Activated CD8-positive, alpha-beta memory T cell treated with anti-CD3 and anti-CD28 coated beads, Interleukin-2, amount 10 ng/mL, durations not matched to agents 7 days and 5 days (primary cell): ENCODE measurements around the gene C14orf132. TPM values are rescaled to one million over a fixed set of nuclear protein-coding genes. Genes with fewer than 3 reads are reported as not detected.

Source experiments
- ATAC-seq: fragments of 150-1000 bp; cut with Tn5 transposase; one replicate; pipeline ENCODE4 v1.10.0; 2021; ENCODE audit warnings: moderate library complexity
- CTCF ChIA-PET: fragments of 350-600 bp; sonication (Branson Sonifier 250); formaldehyde crosslinking; loops from one replicate; lab custom pipeline; 2021; ENCODE audit warnings: antibody characterized with exemption; lab: Charles Lee
- DNase-seq: peaks from one replicate; pipeline ENCODE4 v3.0.0-alpha.2; 2020
- H3K27ac Mint-ChIP-seq: one replicate; pipeline ENCODE4 v1.8.0; 2021; ENCODE audit warnings: mild to moderate bottlenecking, mixed read lengths
- H3K27me3 Mint-ChIP-seq: one replicate; pipeline ENCODE4 v1.8.0; 2021; ENCODE audit warnings: mixed read lengths
- H3K36me3 Mint-ChIP-seq: one replicate; pipeline ENCODE4 v1.8.0; 2021; ENCODE audit warnings: mild to moderate bottlenecking, mixed read lengths
- H3K4me1 Mint-ChIP-seq: one replicate; pipeline ENCODE4 v1.8.0; 2021; ENCODE audit warnings: mixed read lengths
- H3K4me3 Mint-ChIP-seq: one replicate; pipeline ENCODE4 v1.8.0; 2021; ENCODE audit warnings: mild to moderate bottlenecking, moderate library complexity, mixed read lengths
- H3K9me3 Mint-ChIP-seq: one replicate; pipeline ENCODE4 v1.8.0; 2022; ENCODE audit warnings: low read depth, mixed read lengths
- total RNA-seq, 2 experiments: library from RNA; stranded (reverse); gene quantifications; one replicate each; pipeline ENCODE4 v1.2.3, GENCODE V29; 2021

Gene C14orf132
- total RNA-seq, 2 experiments from 2014 or later, result 0.20 to 0.33 TPM

DNA sequence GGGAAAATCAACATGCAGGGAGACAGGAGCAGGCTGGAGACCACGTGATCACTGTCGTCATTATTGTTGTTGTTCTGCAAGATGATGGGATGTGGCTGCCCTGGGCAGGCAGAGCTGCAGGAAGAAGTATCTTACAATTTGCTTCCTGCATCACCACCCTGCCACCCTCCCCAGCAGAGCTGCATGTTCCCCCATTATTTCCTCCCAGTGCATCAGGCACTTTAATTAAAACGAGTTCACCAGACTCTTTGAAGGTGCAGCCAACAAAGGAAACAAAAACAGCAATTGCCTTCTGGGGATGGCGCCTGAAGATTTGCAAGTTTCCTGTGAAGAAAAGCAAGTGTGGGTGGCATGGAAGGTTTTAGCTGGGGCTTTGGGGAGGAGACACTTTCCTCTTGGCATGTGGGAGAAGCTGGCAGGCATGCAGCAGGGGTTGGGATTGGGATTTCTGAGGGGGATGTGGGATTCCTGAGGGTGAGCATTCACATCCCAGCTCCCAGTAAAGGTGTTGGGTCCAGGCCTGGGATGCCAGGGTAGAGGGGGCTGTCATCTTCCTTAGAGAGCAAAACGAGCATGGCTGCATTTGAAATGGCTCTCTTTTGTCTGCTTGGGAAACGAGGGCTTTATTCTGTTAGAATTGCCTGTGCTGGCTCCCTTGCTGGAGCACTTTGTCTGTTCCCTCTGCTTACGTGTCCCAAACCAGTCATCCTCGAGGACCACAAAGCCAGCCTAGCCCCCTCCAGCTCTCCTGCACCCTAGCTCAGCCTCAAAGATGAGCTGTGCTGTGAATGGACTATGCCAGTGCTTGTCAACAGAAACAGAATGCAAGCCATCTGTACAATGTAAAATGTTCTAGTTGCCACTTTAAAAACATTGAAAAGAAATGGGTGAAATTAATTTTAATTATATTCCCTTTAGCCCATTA is 11.5 kb upstream of the C14orf132 start:
- no peak for ATAC-seq
- peaks cover 5% of the 10 kb centered on the region for H3K27me3 Mint-ChIP-seq
- H3K4me1 Mint-ChIP-seq, result no peaks in the 10 kb centered on the region
- CTCF ChIA-PET, result no interaction called here
- H3K36me3 Mint-ChIP-seq, result no peaks in the 10 kb centered on the region
- H3K9me3 Mint-ChIP-seq, result no peaks in the 10 kb centered on the region
- no peak overlapping the region for H3K4me3 Mint-ChIP-seq
- no peak overlapping the region for H3K27ac Mint-ChIP-seq
- no peak for DNase-seq

DNA sequence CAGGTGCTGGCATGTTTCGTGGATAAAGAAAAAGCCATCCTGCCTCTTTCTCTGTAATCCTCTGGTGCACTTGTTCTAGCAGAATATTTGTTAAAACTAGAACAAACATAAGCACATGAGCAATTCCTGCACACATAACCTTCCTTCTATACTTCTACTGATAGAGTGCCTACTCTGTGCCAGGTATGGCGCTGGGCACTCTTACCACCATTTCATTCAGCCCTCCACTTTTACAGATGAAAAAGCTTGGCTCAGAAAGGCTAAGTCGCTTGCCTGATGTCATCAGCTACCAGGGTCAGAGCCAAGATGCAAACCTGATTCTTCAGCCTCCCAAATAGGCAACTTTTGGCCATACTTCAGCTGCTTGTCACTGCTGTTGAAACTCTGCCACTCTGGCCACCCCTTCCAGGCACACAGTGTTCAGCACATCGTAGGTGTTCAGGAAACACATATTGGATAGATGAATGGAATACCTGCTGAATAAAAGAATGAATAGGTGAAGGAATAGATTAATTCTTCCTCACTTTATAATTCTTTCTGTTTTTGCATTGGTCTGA is 10.0 kb upstream of the C14orf132 start:
- Mint-ChIP-seq H3K27me3 (no peaks in the 10 kb centered on the region), H3K4me1 (no peaks in the 10 kb centered on the region), H3K9me3 (no peaks in the 10 kb centered on the region), H3K36me3 (no peaks in the 10 kb centered on the region), H3K4me3 (no peak overlapping the region), H3K27ac (no peak overlapping the region)
- CTCF ChIA-PET, result no interaction called here
- no peak for DNase-seq
- ATAC-seq, result no peak

DNA sequence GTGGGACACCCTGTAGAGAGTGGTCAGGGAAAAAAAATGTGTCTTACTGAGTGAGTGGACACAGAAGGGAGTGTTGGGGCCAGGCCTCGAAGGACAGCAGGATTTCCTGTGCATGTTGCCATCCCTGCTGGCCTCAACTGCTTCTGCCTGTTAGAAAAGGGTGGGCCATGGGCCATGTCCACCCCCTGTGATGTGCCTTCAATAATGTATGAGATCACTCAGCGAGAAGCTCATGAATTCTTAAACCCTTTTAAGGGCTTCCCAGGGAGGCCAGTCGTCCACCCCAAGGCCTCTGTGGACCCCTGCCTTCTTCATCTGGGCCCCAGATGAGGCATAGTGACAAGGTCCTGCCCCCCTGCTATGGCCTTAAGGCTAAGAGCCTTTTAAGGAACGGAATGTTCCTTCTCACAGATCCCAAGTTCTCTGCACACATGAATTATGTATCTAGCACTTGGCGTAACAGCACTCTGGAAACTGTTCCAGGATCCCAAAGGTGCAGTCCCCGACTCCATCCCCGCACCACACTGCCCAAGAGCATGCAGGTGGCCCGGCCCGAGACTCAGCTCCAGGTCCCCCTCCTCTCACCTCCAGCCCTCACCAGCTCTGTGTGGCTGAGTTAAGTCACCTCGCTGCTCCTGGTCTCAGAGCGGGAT is 8.9 kb upstream of the C14orf132 start:
- H3K36me3 Mint-ChIP-seq, result no peaks in the 10 kb centered on the region
- no peaks in the 10 kb centered on the region for H3K9me3 Mint-ChIP-seq
- CTCF ChIA-PET, result no interaction called here
- no peak overlapping the region for H3K4me3 Mint-ChIP-seq
- DNase-seq (no peak), ATAC-seq (no peak)
- no peaks in the 10 kb centered on the region for H3K4me1 Mint-ChIP-seq
- H3K27me3 Mint-ChIP-seq, result no peaks in the 10 kb centered on the region
- H3K27ac Mint-ChIP-seq, result no peak overlapping the region

DNA sequence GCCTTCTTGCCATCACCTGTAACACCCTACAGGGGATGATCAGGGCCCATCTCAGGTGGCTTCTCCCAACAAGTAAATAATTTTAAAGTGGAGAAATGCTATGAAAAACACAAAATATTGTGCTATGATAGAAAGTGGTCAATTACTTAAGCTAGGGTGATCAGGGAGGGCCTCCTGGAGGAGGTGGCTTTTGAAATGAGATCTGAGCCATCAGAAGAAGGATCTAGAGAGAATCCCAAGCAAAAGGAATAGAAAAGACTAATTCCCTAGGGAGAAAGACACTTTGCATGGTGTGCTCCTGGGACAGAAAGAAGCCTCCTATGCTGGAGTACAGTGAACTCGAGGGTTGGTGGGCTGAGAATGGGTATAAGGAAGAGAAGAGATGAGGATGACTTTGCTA is 7.5 kb upstream of the C14orf132 start:
- H3K36me3 Mint-ChIP-seq, result no peaks in the 10 kb centered on the region
- H3K4me1 Mint-ChIP-seq, result no peaks in the 10 kb centered on the region
- ATAC-seq (no peak), DNase-seq (no peak)
- H3K4me3 Mint-ChIP-seq, result no peak overlapping the region
- H3K27me3 Mint-ChIP-seq, result peaks cover 9% of the 10 kb centered on the region
- no peaks in the 10 kb centered on the region for H3K9me3 Mint-ChIP-seq
- CTCF ChIA-PET, result no interaction called here
- no peak overlapping the region for H3K27ac Mint-ChIP-seq

DNA sequence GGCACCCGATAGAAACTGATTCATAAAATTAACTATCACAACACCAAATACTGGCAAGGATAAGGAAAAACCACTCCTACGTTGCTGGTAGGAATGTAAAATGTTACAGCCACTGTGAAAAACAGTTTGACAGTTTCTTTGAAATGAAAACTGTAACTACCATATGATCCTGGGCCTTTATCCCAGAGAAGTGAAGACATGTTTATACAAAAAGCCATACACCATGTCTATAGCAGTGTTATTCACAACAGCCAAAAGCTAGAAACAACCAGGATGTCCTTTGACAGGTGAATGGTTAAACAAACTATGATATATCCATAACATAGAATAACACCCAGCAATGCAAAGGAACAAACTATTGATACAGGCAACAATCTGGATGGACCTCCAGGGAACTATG is 3.7 kb upstream of the C14orf132 start:
- ATAC-seq (no peak), DNase-seq (no peak)
- CTCF ChIA-PET, result no interaction called here
- H3K4me3 Mint-ChIP-seq, result no peak overlapping the region
- no peaks in the 10 kb centered on the region for H3K36me3 Mint-ChIP-seq
- H3K27ac Mint-ChIP-seq, result no peak overlapping the region
- peaks cover 40% of the 10 kb centered on the region for H3K27me3 Mint-ChIP-seq
- peaks cover 3% of the 10 kb centered on the region for H3K4me1 Mint-ChIP-seq
- no peaks in the 10 kb centered on the region for H3K9me3 Mint-ChIP-seq

GRCh38 chr14:96037891-96038557 is 1.1 kb upstream of the C14orf132 start:
- no peak for DNase-seq
- Mint-ChIP-seq H3K27ac (no peak overlapping the region), H3K4me1 (peaks cover 4% of the 10 kb centered on the region), H3K4me3 (no peak overlapping the region), H3K27me3 (peaks cover 58% of the 10 kb centered on the region), H3K36me3 (no peaks in the 10 kb centered on the region), H3K9me3 (no peaks in the 10 kb centered on the region)
- ATAC-seq, result no peak
- CTCF ChIA-PET, result no interaction called here

DNA sequence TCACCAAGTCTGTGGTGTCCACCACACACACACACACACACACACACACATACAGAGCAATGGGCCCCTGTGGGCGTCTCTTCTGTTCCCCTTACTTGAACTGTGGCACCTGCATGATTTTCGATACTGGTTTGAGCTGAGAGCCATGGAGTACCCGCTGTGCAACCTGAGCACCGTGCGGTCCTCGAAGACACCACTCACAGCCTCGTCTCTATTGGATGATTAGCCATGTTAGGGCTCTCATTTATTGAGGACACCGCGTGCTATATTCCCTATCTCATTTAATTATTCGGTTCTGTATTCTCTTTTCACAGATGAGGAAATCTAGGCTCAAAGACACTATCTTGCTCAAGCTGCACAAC is 623 bp upstream of the C14orf132 start:
- Mint-ChIP-seq H3K4me1 (peaks cover 4% of the 10 kb centered on the region), H3K27ac (no peak overlapping the region), H3K27me3 (peaks cover 58% of the 10 kb centered on the region), H3K4me3 (peak overlapping the region; percentile 23), H3K36me3 (no peaks in the 10 kb centered on the region), H3K9me3 (no peaks in the 10 kb centered on the region)
- ATAC-seq (no peak), DNase-seq (no peak)
- CTCF ChIA-PET, result no interaction called here

- Mint-ChIP-seq H3K4me3 (peak overlapping the region; percentile 44), H3K9me3 (no peaks in the 10 kb centered on the region), H3K27ac (no peak overlapping the region), H3K36me3 (no peaks in the 10 kb centered on the region), H3K27me3 (peaks cover 58% of the 10 kb centered on the region), H3K4me1 (peaks cover 4% of the 10 kb centered on the region)
- peak; percentile 33 for ATAC-seq
- CTCF ChIA-PET, result no interaction called here
- DNase-seq, result no peak
These were observed 610 bp downstream of the C14orf132 start for GRCh38 chr14:96039633-96040311.

GRCh38 chr14:96040828-96041371 is 1.7 kb downstream of the C14orf132 start:
- ATAC-seq (no peak), DNase-seq (no peak)
- Mint-ChIP-seq H3K27ac (no peak overlapping the region), H3K4me3 (no peak overlapping the region), H3K27me3 (peaks cover 58% of the 10 kb centered on the region), H3K36me3 (no peaks in the 10 kb centered on the region), H3K4me1 (peaks cover 4% of the 10 kb centered on the region), H3K9me3 (no peaks in the 10 kb centered on the region)
- CTCF ChIA-PET, result no interaction called here

DNA sequence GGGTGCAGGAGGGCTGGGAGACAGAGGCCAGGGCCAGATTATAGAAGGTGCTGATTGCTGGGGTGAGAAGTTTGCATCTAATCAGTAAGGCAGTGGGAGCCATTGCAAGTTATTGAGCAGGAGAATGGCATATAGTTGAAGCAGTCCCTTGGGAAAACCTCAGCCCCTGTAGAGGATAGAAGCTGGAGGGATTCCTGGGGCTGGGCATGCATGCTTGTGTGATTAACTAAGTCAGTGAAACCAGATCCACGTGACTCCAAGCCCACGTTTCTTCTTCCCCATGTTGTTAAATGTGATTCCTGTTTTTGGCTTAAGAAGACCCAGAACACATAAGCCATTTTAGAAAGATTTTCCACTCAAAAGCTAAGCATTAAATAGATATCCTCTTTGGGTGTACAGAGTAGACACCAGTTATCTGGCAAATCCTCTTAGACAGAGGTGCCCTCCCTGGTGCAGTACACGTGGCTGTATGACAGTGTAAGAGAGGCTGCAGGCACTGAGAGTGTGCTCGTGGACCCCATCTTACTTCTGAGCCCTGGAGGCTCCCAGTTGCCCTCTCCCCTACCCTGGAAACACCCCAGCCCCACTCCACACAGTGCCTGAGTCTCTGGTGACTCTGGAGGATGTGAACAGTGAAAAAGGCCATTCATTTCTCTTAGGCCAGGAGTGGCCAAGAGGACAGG is 3.2 kb downstream of the C14orf132 start:
- Mint-ChIP-seq H3K27me3 (peaks cover 47% of the 10 kb centered on the region), H3K4me3 (no peak overlapping the region), H3K27ac (no peak overlapping the region), H3K9me3 (no peaks in the 10 kb centered on the region), H3K4me1 (peaks cover 4% of the 10 kb centered on the region), H3K36me3 (no peaks in the 10 kb centered on the region)
- ATAC-seq, result no peak
- no peak for DNase-seq
- CTCF ChIA-PET, result no interaction called here

GRCh38 chr14:96046630-96047029 is 7.5 kb downstream of the C14orf132 start:
- Mint-ChIP-seq H3K4me3 (no peak overlapping the region), H3K27ac (no peak overlapping the region), H3K9me3 (no peaks in the 10 kb centered on the region), H3K36me3 (no peaks in the 10 kb centered on the region), H3K27me3 (peaks cover 12% of the 10 kb centered on the region), H3K4me1 (no peaks in the 10 kb centered on the region)
- CTCF ChIA-PET, result no interaction called here
- no peak for DNase-seq
- no peak for ATAC-seq

GRCh38 chr14:96047101-96047500 is 7.9 kb downstream of the C14orf132 start:
- Mint-ChIP-seq H3K27me3 (peaks cover 10% of the 10 kb centered on the region), H3K9me3 (no peaks in the 10 kb centered on the region), H3K4me3 (no peak overlapping the region), H3K36me3 (no peaks in the 10 kb centered on the region), H3K4me1 (no peaks in the 10 kb centered on the region), H3K27ac (no peak overlapping the region)
- DNase-seq (no peak), ATAC-seq (no peak)
- CTCF ChIA-PET, result no interaction called here
